ENCODE measurements around the gene MEGF6.

MEGF6 gene

GRCh38 chr1:3468236-3469103 lies 142.8 kb downstream of the MEGF6 start:
- DNase-seq (ENCODE audit: low read depth): no peak

GRCh38 chr1:3467096-3468036 lies 143.9 kb downstream of the MEGF6 start:
- DNase-seq (ENCODE audit: low read depth): no peak

DNA sequence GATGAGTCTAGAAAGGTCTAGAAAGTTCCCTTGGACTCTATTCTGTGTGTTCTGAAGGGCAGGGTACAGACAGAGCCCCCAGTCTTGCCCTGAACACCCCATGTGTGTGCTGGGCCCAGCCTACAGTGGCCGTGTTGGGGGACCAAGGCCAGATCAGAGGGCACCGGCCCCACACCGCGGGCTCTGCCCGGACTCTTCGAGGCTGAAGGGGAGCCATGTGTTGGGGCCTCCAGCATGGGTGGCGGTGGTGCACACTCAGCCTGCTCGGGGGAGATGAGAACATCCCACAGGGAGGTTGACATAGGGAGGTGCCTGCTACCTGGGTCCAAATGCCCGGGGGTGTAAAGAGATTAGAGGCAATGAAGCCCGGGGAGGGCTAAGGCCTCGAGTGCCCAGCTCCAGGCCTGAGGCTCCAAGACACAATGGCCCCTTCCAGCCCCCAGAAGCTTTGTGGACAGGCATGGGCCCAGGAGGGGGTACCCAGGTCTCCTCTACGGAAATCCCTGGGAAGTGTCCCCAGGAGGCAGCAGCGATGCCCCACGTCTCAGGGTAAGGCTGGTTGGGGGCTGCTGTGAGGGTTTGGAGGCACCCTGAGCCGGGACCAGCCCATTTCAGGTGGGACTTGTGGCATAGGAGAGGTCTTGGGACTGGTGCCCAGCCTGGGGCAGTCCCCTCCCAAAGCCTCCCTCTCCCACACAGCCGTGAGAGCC lies 144.8 kb downstream of the MEGF6 start:
- no peak for DNase-seq (ENCODE audit: low read depth)

- no peak for DNase-seq (ENCODE audit: low read depth)
These were observed 145.4 kb downstream of the MEGF6 start for GRCh38 chr1:3465935-3466321.

- no peak for DNase-seq (ENCODE audit: low read depth)
These were observed 146.0 kb downstream of the MEGF6 start for GRCh38 chr1:3465091-3465934.

DNA sequence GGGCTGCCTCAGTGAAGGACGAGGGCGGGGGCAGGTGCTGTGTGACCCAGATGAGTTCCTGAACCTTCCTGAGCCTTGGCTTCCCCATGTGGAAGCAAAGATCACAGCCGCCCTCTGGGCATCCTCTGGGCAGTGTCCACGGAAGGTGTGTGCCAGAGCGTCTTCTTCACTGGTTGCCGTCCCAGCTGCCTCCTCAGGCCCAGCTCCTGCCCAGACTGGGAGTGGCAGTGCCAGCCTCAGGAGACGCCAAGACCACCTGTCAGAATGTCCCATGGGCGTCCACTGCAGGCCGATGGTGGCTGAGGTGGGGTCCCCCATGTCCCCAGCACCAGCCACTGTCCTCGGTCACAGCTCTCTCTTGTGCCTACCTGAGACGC lies 146.7 kb downstream of the MEGF6 start:
- DNase-seq (ENCODE audit: low read depth): no peak

DNA sequence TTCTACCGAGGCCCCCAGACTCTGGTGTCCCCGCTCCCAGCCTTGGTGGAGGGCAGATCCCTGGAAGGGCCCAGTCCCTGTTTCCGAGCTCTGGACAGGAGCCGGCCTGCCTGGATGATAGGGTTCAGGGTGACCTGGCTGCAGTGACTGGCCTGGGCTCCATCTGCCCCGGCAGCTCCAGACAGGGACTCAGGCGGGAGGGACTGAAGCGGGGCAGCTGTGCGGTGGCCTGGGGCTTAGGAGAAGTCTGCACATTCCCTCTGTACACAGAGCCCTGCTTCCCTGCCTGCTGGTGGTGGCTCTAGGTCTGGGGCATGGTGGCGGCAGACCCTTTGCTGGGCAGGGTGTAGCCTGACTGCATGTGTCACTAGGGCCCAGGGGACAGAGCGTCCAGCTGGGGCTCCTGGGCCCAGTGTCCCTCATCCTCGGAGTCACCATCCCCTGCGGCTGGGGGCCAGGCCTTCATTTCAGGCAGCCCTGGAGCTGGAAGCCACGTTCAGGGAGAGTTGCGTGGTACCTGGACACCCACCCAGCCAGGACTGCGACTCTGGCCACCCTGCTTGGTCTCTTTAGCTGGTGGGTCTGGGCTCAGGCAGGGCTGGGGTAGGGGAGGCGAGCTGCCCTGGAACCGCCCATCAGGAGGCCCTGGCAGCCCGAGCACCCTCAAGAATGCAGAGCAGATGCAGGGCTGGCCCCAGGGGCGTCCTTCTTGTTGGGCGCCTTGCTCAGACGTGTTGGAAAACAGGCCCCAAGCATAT lies 147.2 kb downstream of the MEGF6 start:
- DNase-seq (ENCODE audit: low read depth): no peak

DNA sequence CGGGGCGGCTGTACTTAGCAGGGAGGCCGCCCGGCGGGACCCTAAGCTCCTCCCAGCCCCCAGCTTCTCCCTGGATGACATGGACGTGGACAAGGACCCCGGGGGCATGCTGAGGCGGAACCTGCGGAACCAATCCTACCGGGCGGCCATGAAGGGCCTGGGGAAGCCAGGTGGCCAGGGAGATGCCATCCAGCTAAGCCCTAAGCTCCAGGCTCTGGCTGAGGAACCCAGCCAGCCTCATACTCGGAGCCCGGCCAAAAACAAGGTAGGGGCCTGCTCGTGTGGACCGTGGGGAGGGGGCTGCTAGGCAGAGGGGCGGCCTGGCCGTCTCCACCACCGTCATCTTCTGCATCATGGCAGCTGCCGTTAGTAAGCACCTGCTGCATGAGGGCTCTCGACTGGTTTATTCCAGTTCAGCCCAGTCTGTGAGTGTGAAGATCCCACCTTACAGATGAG lies 147.9 kb downstream of the MEGF6 start:
- DNase-seq (ENCODE audit: low read depth): no peak

- no peak for DNase-seq (ENCODE audit: low read depth)
These were observed 148.3 kb downstream of the MEGF6 start for GRCh38 chr1:3463013-3463385.

DNA sequence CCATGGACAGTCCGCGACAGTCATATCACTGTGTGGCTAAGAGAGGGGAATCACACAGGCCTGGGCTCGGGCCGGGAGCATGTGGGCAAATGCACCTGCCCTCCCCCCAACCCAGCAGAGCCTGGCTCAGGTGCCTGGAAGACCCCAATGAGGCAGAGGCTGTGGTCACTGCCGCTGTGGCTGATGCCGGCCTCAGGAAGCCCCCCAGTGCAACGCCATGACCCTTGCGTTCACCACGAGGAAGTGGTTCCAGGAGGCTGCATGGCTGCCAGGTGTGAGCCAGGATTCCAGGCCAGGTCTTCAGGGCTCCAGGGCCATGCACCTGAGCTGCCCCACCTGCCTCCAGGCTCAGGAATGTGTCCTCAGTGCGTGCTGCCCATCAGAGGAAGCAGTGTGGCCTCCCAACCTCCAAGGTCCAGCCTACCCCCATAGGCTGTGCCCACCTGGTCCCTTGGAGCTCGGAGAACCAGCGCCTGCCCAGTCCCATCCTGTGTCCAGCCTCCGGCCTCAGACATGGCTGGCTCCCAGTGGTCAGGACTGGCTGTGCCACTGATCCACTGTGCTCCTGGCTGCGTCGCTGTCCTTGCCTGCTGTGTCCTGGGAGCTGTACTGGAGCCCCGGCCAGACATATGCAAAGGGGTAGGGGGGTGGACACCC lies 148.8 kb downstream of the MEGF6 start:
- DNase-seq (ENCODE audit: low read depth): no peak

GRCh38 chr1:3461934-3462275 lies 149.4 kb downstream of the MEGF6 start:
- DNase-seq (ENCODE audit: low read depth): no peak

GRCh38 chr1:3461238-3461933 lies 149.9 kb downstream of the MEGF6 start:
- DNase-seq (ENCODE audit: low read depth): no peak

DNA sequence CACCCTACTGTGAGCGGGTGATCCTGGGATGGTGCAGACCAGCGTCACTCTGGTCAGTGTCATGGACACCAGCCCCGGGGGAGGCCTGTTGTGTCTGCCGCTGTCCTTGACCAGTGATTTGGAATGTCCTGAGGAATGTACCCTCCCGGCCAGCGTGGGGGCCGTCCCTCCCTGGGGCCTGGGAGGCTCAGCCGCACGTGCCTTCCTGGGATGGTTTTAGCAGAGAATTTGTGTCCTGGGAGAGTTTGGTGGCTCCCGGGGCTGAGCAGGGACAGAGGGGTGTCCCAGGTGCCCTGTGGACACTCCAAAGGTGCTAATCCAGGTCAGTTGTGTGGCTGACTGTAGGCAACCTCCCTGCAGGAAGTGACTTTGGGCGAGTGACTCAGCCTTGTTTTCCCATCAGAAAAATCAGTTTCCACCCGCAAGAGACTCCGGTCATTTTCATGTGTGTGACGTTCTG lies 150.6 kb downstream of the MEGF6 start:
- DNase-seq (ENCODE audit: low read depth): no peak

GRCh38 chr1:3459940-3460671 lies 151.2 kb downstream of the MEGF6 start:
- no peak for DNase-seq (ENCODE audit: low read depth)

GRCh38 chr1:3459051-3459908 lies 152.0 kb downstream of the MEGF6 start:
- DNase-seq (ENCODE audit: low read depth): no peak

DNA sequence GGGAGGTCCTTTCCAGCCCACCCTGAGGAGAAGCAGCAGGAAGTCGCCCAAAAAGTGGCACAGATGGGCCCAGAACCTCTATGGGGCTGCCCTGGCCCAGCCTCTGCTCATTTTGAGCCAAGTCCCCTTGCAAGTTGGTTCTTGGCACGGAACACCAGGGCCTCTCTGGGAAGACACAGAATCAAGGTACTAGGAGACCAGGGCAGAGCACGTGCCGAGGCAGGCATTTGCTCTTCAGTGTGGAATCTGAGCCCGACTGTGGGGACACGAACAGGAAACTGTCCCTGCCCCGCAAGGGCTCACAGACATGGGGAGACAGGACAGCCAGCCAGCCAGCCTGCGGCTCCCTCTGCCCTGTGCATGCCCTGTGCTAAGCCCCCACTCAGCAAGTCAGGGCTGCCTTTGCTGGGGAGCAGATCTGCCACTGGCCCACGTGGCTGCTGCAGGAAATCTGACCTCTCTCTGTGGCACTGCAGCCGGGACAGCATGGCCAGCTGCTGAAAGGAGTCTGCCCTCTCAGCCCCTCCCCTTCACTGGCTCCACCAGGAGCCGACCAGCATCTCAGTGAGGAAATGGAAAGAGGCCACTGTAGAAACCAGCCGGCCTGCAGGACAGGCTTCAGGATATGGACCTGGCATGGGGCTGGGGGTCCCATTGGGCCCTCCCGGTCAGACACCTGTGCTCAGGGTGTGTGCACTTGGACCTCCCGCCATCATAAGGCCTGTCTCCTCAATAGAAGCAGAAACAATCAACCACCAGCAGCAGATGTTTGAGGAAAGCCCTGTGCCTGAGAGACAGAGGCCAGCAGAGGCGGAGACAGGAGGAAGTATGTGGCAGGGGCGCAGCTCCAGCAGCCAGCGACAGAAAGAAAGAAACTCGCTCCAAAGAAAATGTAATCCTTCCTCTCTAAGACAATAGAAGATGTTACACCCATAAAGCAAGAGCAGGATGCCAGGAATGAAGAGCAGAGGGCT lies 153.1 kb downstream of the MEGF6 start:
- no peak for DNase-seq (ENCODE audit: low read depth)
